H9 (cell line): ENCODE measurements around the gene SOCS1. TPM values are rescaled to one million over a fixed set of nuclear protein-coding genes. Genes with fewer than 3 reads are reported as not detected.
A peak's percentile ranks its signal among the peaks of the same experiment; 100 is the strongest.

Source experiments
- DNase-seq: peaks from one replicate; pipeline ENCODE4 v3.0.0-alpha.2; 2017
- H2AFZ ChIP-seq: one replicate; pipeline ENCODE4 v1.6.1; 2013; ENCODE audit warnings: mild to moderate bottlenecking, low read length, control low read depth, moderate library complexity
- H2AK5ac ChIP-seq: 2 replicates; pipeline ENCODE4 v1.6.1; 2013; ENCODE audit warnings: low read length, control low read depth, mixed read lengths; ENCODE audit not compliant: insufficient read length
- H2BK120ac ChIP-seq: one replicate; pipeline ENCODE4 v1.6.1; 2013; ENCODE audit warnings: low read depth, mild to moderate bottlenecking, low read length, control low read depth, inconsistent platforms; ENCODE audit not compliant: poor library complexity, severe bottlenecking
- H2BK12ac ChIP-seq: 2 replicates; pipeline ENCODE4 v1.6.1; 2013; ENCODE audit warnings: low read length, control low read depth, mixed read lengths, low read depth; ENCODE audit not compliant: insufficient read length
- H2BK15ac ChIP-seq: 2 replicates; pipeline ENCODE4 v1.6.1; 2013; ENCODE audit warnings: low read depth, low read length, control low read depth
- H2BK20ac ChIP-seq: one replicate; pipeline ENCODE4 v1.6.1; 2013; ENCODE audit warnings: low read depth, mild to moderate bottlenecking, low read length, control low read depth, inconsistent platforms; ENCODE audit not compliant: poor library complexity, severe bottlenecking
- H2BK5ac ChIP-seq: 2 replicates; pipeline ENCODE4 v1.6.1; 2013; ENCODE audit warnings: low read length, control low read depth, mixed read lengths; ENCODE audit not compliant: insufficient read length
- H3K14ac ChIP-seq: 2 replicates; pipeline ENCODE4 v1.6.1; 2013; ENCODE audit warnings: low read length, control low read depth; ENCODE audit not compliant: insufficient read depth
- H3K18ac ChIP-seq: 2 replicates; pipeline ENCODE4 v1.6.1; 2013; ENCODE audit warnings: low read depth, mild to moderate bottlenecking, mixed read lengths, low read length, control low read depth; ENCODE audit not compliant: insufficient read length
- H3K23ac ChIP-seq: 2 replicates; pipeline ENCODE4 v1.6.1; 2013; ENCODE audit warnings: low read length, control low read depth, mixed read lengths, low read depth; ENCODE audit not compliant: insufficient read length
- H3K23me2 ChIP-seq: 2 replicates; pipeline ENCODE4 v1.6.1; 2013; ENCODE audit warnings: low read depth, mild to moderate bottlenecking, mixed read lengths, low read length, control low read depth; ENCODE audit not compliant: insufficient read length, poor library complexity, severe bottlenecking
- H3K27ac ChIP-seq: 2 replicates; pipeline ENCODE4 v1.5.1; 2013; ENCODE audit warnings: low read length, control low read depth, mixed read lengths, low read depth; ENCODE audit not compliant: insufficient read length
- H3K27me3 ChIP-seq: 2 replicates; pipeline ENCODE4 v1.6.1; 2013; ENCODE audit warnings: low read length, control low read depth, inconsistent platforms; ENCODE audit not compliant: insufficient read depth
- H3K4ac ChIP-seq: 2 replicates; pipeline ENCODE4 v1.6.1; 2013; ENCODE audit warnings: low read depth, mild to moderate bottlenecking, control low read depth, inconsistent platforms, low read length, moderate library complexity
- H3K4me1 ChIP-seq: 2 replicates; pipeline ENCODE4 v1.6.1; 2013; ENCODE audit warnings: low read length, control low read depth, inconsistent platforms; ENCODE audit not compliant: insufficient read depth
- H3K4me2 ChIP-seq: 2 replicates; pipeline ENCODE4 v1.6.1; 2013; ENCODE audit warnings: low read length, control low read depth, mixed read lengths; ENCODE audit not compliant: insufficient read length, insufficient read depth
- H3K56ac ChIP-seq: 2 replicates; pipeline ENCODE4 v1.6.1; 2013; ENCODE audit warnings: low read depth, mild to moderate bottlenecking, mixed read lengths, low read length, control low read depth; ENCODE audit not compliant: insufficient read length
- H3K79me1 ChIP-seq: 2 replicates; pipeline ENCODE4 v1.6.1; 2013; ENCODE audit warnings: low read depth, mild to moderate bottlenecking, moderate library complexity, low read length, control low read depth, inconsistent platforms; ENCODE audit not compliant: insufficient read depth, poor library complexity, severe bottlenecking
- H3K79me2 ChIP-seq: 2 replicates; pipeline ENCODE4 v1.6.1; 2013; ENCODE audit warnings: low read length, control low read depth, inconsistent platforms; ENCODE audit not compliant: insufficient read depth
- H3K9ac ChIP-seq: 2 replicates; pipeline ENCODE4 v1.6.1; 2013; ENCODE audit warnings: low read length, control low read depth, mixed read lengths; ENCODE audit not compliant: insufficient read length; ENCODE audit errors: extremely low read depth
- H3K9me3 ChIP-seq: one replicate; pipeline ENCODE4 v1.6.1; 2013; ENCODE audit warnings: low read depth, low read length, inconsistent platforms; ENCODE audit not compliant: control insufficient read depth
- H3T11ph ChIP-seq: one replicate; pipeline ENCODE4 v1.6.1; 2013; ENCODE audit warnings: mild to moderate bottlenecking, low read length, control low read depth, inconsistent platforms
- H4K20me1 ChIP-seq: one replicate; pipeline ENCODE4 v1.6.1; 2013; ENCODE audit not compliant: control insufficient read depth, insufficient read length, insufficient read depth
- H4K5ac ChIP-seq: 2 replicates; pipeline ENCODE4 v1.6.1; 2013; ENCODE audit warnings: low read depth, mild to moderate bottlenecking, mixed read lengths, low read length, control low read depth; ENCODE audit not compliant: insufficient read length
- H4K8ac ChIP-seq: replicated peaks from 2 replicates; pipeline ENCODE4 v1.6.1; 2013; ENCODE audit warnings: low read length, control low read depth, mixed read lengths, low read depth; ENCODE audit not compliant: insufficient read length
- H4K91ac ChIP-seq: 2 replicates; pipeline ENCODE4 v1.6.1; 2013; ENCODE audit warnings: low read depth, mild to moderate bottlenecking, moderate library complexity, mixed read lengths, low read length, control low read depth; ENCODE audit not compliant: insufficient read length
- H3K27ac Mint-ChIP-seq, 3 experiments: 2 replicates in 2 of 3; 3 replicates in 1 of 3; pipeline ENCODE4 v1.8.0; 2020 to 2021; ENCODE audit warnings: mixed read lengths in 3 of 3, mild to moderate bottlenecking in 1 of 3, moderate library complexity in 1 of 3
- H3K27me3 Mint-ChIP-seq: 2 replicates; pipeline ENCODE4 v1.8.0; 2021; ENCODE audit warnings: low read depth, mild to moderate bottlenecking, moderate library complexity, mixed read lengths
- H3K36me3 Mint-ChIP-seq, 3 experiments: 2 replicates in 2 of 3; 3 replicates in 1 of 3; pipeline ENCODE4 v1.8.0; 2020 to 2021; ENCODE audit warnings: low read depth in 3 of 3, mixed read lengths in 3 of 3; ENCODE audit not compliant: insufficient read depth in 1 of 3
- H3K4me1 Mint-ChIP-seq, 2 experiments: 2 replicates each; pipeline ENCODE4 v1.8.0; 2020; ENCODE audit warnings: mixed read lengths in 2 of 2
- H3K4me3 Mint-ChIP-seq, 2 experiments: 2 replicates in 1 of 2; 3 replicates in 1 of 2; pipeline ENCODE4 v1.8.0; 2020 to 2021; ENCODE audit warnings: mild to moderate bottlenecking in 2 of 2, mixed read lengths in 2 of 2, moderate library complexity in 1 of 2
- H3K9me3 Mint-ChIP-seq, 2 experiments: 2 replicates in 1 of 2; 3 replicates in 1 of 2; pipeline ENCODE4 v1.8.0; 2020; ENCODE audit warnings: mild to moderate bottlenecking in 2 of 2, mixed read lengths in 2 of 2, moderate library complexity in 1 of 2
- CTCF ChIP-seq: fragments of 200-600 bp; sonication (generic); conservative IDR thresholded peaks from 3 replicates; pipeline ENCODE4 v1.8.0; 2021; ENCODE audit warnings: antibody characterized with exemption, mild to moderate bottlenecking
- WGBS: extraction: QIAGEN DNeasy Blood & Tissue Kit; methylation state at CpG from one replicate; pipeline ENCODE4 v1.1.7; 2013; ENCODE audit warnings: missing lambda C conversion rate, low lambda C conversion rate, mixed read lengths; ENCODE audit not compliant: insufficient read length; ENCODE audit errors: extremely low coverage; 5-methylcytosine and 5-hydroxymethylcytosine counted together
- total RNA-seq: library from RNA; stranded (reverse); gene quantifications from 2 replicates; pipeline ENCODE4 v1.2.1, GENCODE V29; 2021

Gene SOCS1
- total RNA-seq, 1 experiment from 2014 or later = 11.0 TPM

DNA sequence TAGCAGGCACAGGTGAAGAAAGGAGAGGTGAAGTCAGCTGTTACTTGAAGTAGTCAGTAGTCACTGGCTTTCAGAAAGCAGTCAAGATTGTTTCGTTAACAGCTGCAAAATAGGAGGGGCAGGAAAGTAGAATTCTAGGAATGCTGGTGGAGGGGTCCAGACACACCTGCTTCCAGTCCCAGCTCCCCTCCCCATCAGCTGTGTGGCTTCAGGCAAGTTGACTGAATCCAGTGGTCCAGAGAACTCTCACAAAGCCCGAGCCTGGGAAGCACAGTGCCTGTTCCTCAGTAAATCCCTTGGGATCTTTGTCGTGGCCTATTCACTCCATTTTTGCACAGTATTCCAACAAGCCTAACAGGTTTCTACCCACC is 4.6 kb upstream of the SOCS1 start:
- Histone ChIP-seq H3K79me1 (no peaks in the 10 kb centered on the region), H2BK5ac (no peak overlapping the region), H3K14ac (no peak overlapping the region), H3K4ac (no peak overlapping the region), H3K9me3 (no peaks in the 10 kb centered on the region), H4K91ac (no peak overlapping the region), H2BK12ac (no peak overlapping the region), H2BK20ac (no peak overlapping the region), H3K79me2 (no peaks in the 10 kb centered on the region), H3K4me1 (peaks cover 5% of the 10 kb centered on the region; the same call in 1 of the 2 replicates), H2AFZ (no peak overlapping the region), H3K9ac (no peak overlapping the region), H3K23ac (no peak overlapping the region), H2BK120ac (no peak overlapping the region), H3K27me3 (no peaks in the 10 kb centered on the region), H4K5ac (no peak overlapping the region), H3K4me2 (no peak overlapping the region), H3K23me2 (peaks cover 9% of the 10 kb centered on the region), H3K18ac (no peak overlapping the region), H3K27ac (no peak overlapping the region), H3K56ac (no peak overlapping the region), H2AK5ac (no peak overlapping the region), H2BK15ac (no peak overlapping the region), H4K20me1 (no peaks in the 10 kb centered on the region), H3T11ph (no peak overlapping the region), H4K8ac (no peak overlapping the region)
- Mint-ChIP-seq H3K4me3 (no peak overlapping the region), H3K27me3 (no peaks in the 10 kb centered on the region; the same call in 1 of the 2 replicates), H3K36me3 (no peaks in the 10 kb centered on the region), H3K27ac (peak overlapping the region in 1 of 3 experiments; percentile 76; a peak in 1 of 7 replicates), H3K9me3 (no peaks in the 10 kb centered on the region), H3K4me1 (peaks cover 15 to 18% of the 10 kb centered on the region in 2 experiments)
- no peak for TF ChIP-seq CTCF
- DNase-seq = peak; percentile 63
- no CpG with 5 or more reads among the region's 3 CpGs for WGBS
